Activated CD8-positive, alpha-beta T cell treated with anti-CD3 and anti-CD28 coated beads for 36 hours (primary cell): ENCODE data around the gene SLC22A14. TPM values are rescaled to one million over a fixed set of nuclear protein-coding genes. Genes with fewer than 3 reads are reported as not detected.

Source experiments
- ATAC-seq: fragments of 200-7000 bp; cut with Tn5 transposase; one replicate; pipeline ENCODE4 v1.10.0; 2021; ENCODE audit warnings: mild to moderate bottlenecking, moderate library complexity
- CTCF ChIA-PET: fragments of 350-600 bp; sonication (Branson Sonifier 250); formaldehyde crosslinking; loops from one replicate; lab custom pipeline; 2021; ENCODE audit warnings: antibody characterized with exemption; lab: Charles Lee
- POLR2A ChIA-PET: fragments of 350-600 bp; sonication (Branson Sonifier 250); formaldehyde crosslinking; loops from one replicate; lab custom pipeline; 2021; ENCODE audit warnings: antibody characterized with exemption; lab: Charles Lee
- DNase-seq: peaks from one replicate; pipeline ENCODE4 v3.0.0-alpha.2; 2020
- H3K27ac Mint-ChIP-seq: one replicate; pipeline ENCODE4 v1.8.0; 2021; ENCODE audit warnings: mild to moderate bottlenecking, mixed read lengths
- H3K27me3 Mint-ChIP-seq: one replicate; pipeline ENCODE4 v1.8.0; 2021; ENCODE audit warnings: mixed read lengths
- H3K36me3 Mint-ChIP-seq: one replicate; pipeline ENCODE4 v1.8.0; 2021; ENCODE audit warnings: low read depth, mixed read lengths
- H3K4me1 Mint-ChIP-seq: one replicate; pipeline ENCODE4 v1.8.0; 2021; ENCODE audit warnings: low read depth, mixed read lengths
- H3K4me3 Mint-ChIP-seq: one replicate; pipeline ENCODE4 v1.8.0; 2021; ENCODE audit warnings: mild to moderate bottlenecking, moderate library complexity, mixed read lengths
- H3K9me3 Mint-ChIP-seq: one replicate; pipeline ENCODE4 v1.8.0; 2021; ENCODE audit warnings: mixed read lengths
- intact Hi-C: fragments of 100-400 bp; cut with micrococcal nuclease; formaldehyde crosslinking; loops from one replicate; pipeline ENCODE4 v1.10.0; 2022
- total RNA-seq, 2 experiments: library from RNA; stranded (reverse); gene quantifications; one replicate each; pipeline ENCODE4 v1.2.3, GENCODE V29; 2021
- TF ChIP-seq, protein P1 (sequence below): fragments of 200-600 bp; IDR thresholded peaks from one replicate; pipeline ENCODE4 v1.8.0; 2022; ENCODE audit warnings: antibody characterized with exemption, mild to moderate bottlenecking

The SLC22A14 gene
- total RNA-seq, 2 experiments from 2014 or later: not detected

DNA sequence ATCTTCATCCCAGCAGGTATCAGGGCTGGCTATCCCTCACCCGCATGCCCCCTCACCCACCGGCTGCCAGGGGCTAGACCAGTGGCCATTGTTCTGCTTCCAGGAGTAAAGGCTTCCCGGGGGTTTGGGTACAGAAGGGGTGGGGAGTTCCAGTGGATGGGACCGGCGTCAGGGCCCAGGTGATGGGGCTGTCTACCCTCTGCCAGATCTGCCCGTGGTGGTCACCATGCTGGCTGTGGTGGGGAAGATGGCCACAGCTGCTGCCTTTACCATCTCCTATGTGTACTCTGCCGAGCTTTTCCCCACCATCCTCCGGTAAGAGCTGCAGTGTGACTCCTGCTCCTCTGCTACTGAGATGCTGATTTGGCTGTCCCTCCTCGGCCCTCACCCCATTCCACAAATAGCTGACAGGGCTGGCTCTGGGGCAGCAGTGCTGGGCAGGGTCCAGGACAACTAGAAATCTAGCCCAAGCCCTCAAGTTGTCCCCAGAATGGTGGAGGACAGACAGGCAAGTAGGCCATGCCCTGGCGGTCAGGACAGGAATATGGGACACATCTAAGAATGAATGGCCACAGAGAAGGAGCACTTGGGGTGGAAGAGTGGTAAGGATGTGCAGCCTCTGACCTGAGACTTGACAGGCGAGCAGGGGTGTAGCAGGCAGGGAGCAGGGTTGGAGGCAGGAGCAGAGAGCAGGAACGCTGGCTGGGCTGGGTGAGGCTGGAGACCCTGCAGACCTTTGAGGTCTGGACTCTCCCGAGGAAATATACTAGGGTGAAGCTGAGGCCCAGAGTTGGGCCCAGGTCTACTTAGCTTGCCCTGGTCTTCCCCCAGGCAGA, 5.8 kb upstream of the SLC22A14 start:
- TF ChIP-seq, protein P1, sequence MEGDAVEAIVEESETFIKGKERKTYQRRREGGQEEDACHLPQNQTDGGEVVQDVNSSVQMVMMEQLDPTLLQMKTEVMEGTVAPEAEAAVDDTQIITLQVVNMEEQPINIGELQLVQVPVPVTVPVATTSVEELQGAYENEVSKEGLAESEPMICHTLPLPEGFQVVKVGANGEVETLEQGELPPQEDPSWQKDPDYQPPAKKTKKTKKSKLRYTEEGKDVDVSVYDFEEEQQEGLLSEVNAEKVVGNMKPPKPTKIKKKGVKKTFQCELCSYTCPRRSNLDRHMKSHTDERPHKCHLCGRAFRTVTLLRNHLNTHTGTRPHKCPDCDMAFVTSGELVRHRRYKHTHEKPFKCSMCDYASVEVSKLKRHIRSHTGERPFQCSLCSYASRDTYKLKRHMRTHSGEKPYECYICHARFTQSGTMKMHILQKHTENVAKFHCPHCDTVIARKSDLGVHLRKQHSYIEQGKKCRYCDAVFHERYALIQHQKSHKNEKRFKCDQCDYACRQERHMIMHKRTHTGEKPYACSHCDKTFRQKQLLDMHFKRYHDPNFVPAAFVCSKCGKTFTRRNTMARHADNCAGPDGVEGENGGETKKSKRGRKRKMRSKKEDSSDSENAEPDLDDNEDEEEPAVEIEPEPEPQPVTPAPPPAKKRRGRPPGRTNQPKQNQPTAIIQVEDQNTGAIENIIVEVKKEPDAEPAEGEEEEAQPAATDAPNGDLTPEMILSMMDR: no peak
- intact Hi-C loops: no loop called here
- no peaks in the 10 kb centered on the region for H3K36me3 Mint-ChIP-seq
- H3K4me1 Mint-ChIP-seq: no peaks in the 10 kb centered on the region
- ATAC-seq (no peak), DNase-seq (no peak)
- H3K27me3 Mint-ChIP-seq: no peaks in the 10 kb centered on the region
- CTCF ChIA-PET: no interaction called here
- H3K9me3 Mint-ChIP-seq: no peaks in the 10 kb centered on the region
- H3K4me3 Mint-ChIP-seq: no peak overlapping the region
- POLR2A ChIA-PET: no interaction called here
- no peak overlapping the region for H3K27ac Mint-ChIP-seq

DNA sequence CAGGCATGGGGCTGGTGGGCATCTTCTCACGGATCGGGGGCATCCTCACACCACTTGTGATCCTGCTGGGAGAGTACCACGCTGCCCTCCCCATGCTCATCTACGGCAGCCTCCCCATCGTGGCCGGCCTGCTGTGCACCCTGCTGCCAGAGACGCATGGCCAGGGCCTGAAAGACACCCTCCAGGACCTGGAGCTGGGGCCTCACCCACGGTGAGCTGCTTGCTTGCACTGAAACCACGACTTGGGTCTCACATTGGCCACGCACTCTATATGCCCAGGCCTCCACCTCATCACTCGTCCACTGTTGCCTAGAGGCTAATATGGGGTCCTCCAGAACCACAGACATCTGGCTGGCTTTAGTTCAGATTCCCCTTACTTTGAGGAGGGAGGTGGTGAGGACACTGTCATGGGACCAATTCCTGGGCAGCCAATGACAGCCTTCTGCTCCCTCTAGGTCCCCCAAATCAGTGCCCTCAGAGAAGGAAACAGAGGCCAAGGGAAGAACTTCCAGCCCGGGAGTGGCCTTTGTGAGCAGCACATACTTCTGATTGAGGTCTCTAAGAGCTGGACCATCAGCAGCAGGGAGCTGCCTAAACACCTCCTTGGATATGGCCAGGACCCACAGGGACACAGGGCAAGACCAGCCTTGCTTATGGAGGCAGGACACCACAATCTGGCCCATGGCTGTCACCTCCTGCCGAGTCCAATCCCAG, 5.0 kb upstream of the SLC22A14 start:
- CTCF ChIA-PET: no interaction called here
- intact Hi-C loops: no loop called here
- no peaks in the 10 kb centered on the region for H3K9me3 Mint-ChIP-seq
- no peak for ATAC-seq
- POLR2A ChIA-PET: no interaction called here
- no peaks in the 10 kb centered on the region for H3K36me3 Mint-ChIP-seq
- H3K4me3 Mint-ChIP-seq: no peak overlapping the region
- no peak overlapping the region for H3K27ac Mint-ChIP-seq
- TF ChIP-seq, protein P1: no peak
- H3K4me1 Mint-ChIP-seq: no peaks in the 10 kb centered on the region
- no peaks in the 10 kb centered on the region for H3K27me3 Mint-ChIP-seq
- no peak for DNase-seq

DNA sequence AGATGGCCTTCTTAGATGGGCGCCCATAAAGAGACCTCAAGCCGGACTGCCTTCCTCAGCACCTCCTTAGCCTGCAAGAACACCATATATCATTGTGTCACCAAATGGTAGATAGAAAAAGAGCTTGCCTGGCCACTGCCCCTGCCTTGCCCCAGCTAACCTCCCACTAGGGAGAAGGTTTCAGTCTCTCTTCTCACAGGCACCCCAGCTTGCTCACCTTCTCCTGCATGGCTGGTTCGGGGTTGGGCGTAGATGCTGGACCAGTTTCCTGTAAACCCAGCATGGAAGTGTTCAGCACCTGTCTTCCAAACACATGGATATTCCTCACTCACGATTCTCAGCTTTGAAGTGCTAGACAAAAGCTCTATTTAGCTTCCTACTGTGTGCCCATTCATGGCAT, 3.3 kb upstream of the SLC22A14 start:
- ChIA-PET POLR2A (no interaction called here), CTCF (interaction anchor here (1.9 kb wide), 1 partner anchor 20 kb away, joined by 5 read pairs; no protein-coding TSS in a partner anchor)
- no peaks in the 10 kb centered on the region for H3K27me3 Mint-ChIP-seq
- no peak for DNase-seq
- H3K4me1 Mint-ChIP-seq: no peaks in the 10 kb centered on the region
- no peaks in the 10 kb centered on the region for H3K9me3 Mint-ChIP-seq
- no peaks in the 10 kb centered on the region for H3K36me3 Mint-ChIP-seq
- intact Hi-C loops: no loop called here
- no peak overlapping the region for H3K4me3 Mint-ChIP-seq
- ATAC-seq: no peak
- TF ChIP-seq, protein P1: no peak
- no peak overlapping the region for H3K27ac Mint-ChIP-seq

DNA sequence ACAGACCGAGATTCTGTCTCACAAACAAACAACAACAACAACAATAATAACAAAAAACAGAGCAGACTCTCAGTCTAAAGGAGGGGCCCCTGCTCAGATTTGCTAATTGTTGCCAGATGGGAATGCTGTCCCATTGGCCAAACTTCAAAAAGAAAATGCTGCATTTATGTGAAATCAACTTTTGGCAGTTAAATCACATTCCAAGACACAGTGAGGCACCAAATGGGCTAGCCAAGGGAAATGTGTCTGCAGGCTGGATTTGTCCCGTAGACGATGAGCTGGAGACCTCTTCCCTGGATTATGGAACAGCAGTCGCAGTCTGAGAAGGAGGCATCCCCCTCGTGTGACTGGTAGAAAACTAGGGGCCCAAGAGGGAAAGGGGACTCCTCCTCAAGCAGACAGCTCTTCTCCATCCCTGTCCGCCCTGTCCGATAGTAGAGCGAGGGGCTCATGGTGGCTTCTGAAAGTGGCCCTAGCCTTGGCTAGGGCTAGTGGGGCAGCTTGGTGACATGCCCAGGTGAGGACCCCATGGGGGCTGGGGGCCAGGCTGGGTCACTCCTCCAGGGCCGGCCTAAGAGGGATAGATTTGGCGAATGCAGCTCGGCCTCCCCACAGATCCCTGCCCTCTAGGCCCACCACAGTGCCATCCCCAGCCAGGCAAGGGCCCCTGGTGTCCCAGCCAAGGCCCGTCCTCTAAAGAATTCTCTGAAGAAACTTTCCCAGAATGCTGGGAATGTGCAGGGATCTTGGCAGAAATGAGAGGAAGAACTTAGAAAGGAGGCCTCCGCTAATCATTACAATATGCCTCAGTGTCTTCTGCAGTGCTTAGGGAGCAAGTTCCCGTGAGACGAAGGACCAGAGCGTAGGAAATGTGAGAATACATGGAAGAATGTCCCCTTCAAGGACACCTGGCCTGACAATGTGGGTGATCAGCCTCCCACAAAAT, 2.0 kb downstream of the SLC22A14 start:
- intact Hi-C loops: no loop called here
- ATAC-seq (no peak), DNase-seq (no peak)
- CTCF ChIA-PET: no interaction called here
- H3K27ac Mint-ChIP-seq: no peak overlapping the region
- POLR2A ChIA-PET: no interaction called here
- no peaks in the 10 kb centered on the region for H3K4me1 Mint-ChIP-seq
- H3K27me3 Mint-ChIP-seq: peaks cover under 1% of the 10 kb centered on the region
- no peak overlapping the region for H3K4me3 Mint-ChIP-seq
- no peaks in the 10 kb centered on the region for H3K36me3 Mint-ChIP-seq
- TF ChIP-seq, protein P1: no peak
- H3K9me3 Mint-ChIP-seq: no peaks in the 10 kb centered on the region
